Muscle of arm (tissue), 12 donors: ENCODE results near the gene ATAT1. TPM values are rescaled to one million over a fixed set of nuclear protein-coding genes. Genes with fewer than 3 reads are reported as not detected.

Experiments
- DNase-seq: peaks from one replicate; pipeline ENCODE4 v3.0.0-alpha.2; 2013
- polyA plus RNA-seq, 12 donors: library from polyadenylated mRNA; unstranded; fragments of 120-200 nt; gene quantifications; one replicate each; pipeline ENCODE4 v1.2.1, GENCODE V29; 2013; ENCODE audit not compliant: insufficient read length in 12 of 12

Gene ATAT1
- polyA plus RNA-seq, 12 donors, result 16.0 to 52.5 (median 19.8) TPM; not detected in 1

- DNase-seq, result no peak
These were observed 14.5 kb upstream of the ATAT1 start for GRCh38 chr6:30612213-30612612.

GRCh38 chr6:30612687-30613248 is 13.9 kb upstream of the ATAT1 start:
- no peak for DNase-seq

- DNase-seq, result no peak
These were observed 13.2 kb upstream of the ATAT1 start for GRCh38 chr6:30613251-30614043.

GRCh38 chr6:30614044-30614842 is 12.4 kb upstream of the ATAT1 start:
- peak; percentile 43 for DNase-seq

GRCh38 chr6:30614843-30615218 is 11.8 kb upstream of the ATAT1 start:
- peak; percentile 97 for DNase-seq

GRCh38 chr6:30615219-30615957 is 11.3 kb upstream of the ATAT1 start:
- DNase-seq, result peak; percentile 89

GRCh38 chr6:30615958-30616810 is 10.5 kb upstream of the ATAT1 start:
- peak; percentile 62 for DNase-seq

- peak; percentile 100 for DNase-seq
These were observed 9.7 kb upstream of the ATAT1 start, which contains the start of gene PPP1R10 for GRCh38 chr6:30616811-30617564. TSS of gene PPP1R10 (minus strand) at chr6:30617243. CDS start at chr6:30609944, 7,299 bp downstream.

GRCh38 chr6:30617565-30618269 is 9.0 kb upstream of the ATAT1 start, which contains the start of gene MRPS18B:
TSS of gene MRPS18B (plus strand) at chr6:30617840. CDS start at chr6:30617866, 26 bp downstream.
- peak; percentile 99 for DNase-seq

- no peak for DNase-seq
These were observed 8.3 kb upstream of the ATAT1 start for GRCh38 chr6:30618270-30618797.

- no peak for DNase-seq
These were observed 7.1 kb upstream of the ATAT1 start for GRCh38 chr6:30619561-30619960.

GRCh38 chr6:30625511-30625910 is 1.2 kb upstream of the ATAT1 start:
- no peak for DNase-seq

GRCh38 chr6:30635834-30636233 is 9.2 kb downstream of the ATAT1 start:
- no peak for DNase-seq

- DNase-seq, result no peak
These were observed 13.8 kb downstream of the ATAT1 start for GRCh38 chr6:30640481-30640880.

- no peak for DNase-seq
These were observed 14.4 kb downstream of the ATAT1 start for GRCh38 chr6:30641048-30641447.

- DNase-seq, result no peak
These were observed 17.0 kb downstream of the ATAT1 start for GRCh38 chr6:30643656-30644055.

GRCh38 chr6:30644769-30645168 is 18.1 kb downstream of the ATAT1 start:
- DNase-seq, result no peak

- no peak for DNase-seq
These were observed 19.3 kb downstream of the ATAT1 start for GRCh38 chr6:30645989-30646388.
